HG03571 (cell line): ENCODE results near the gene PILRA.
"Not testable (repeated sequence)": the region's sequence is repeated elsewhere in the genome, so short reads cannot be mapped to it uniquely, and the experiment has no call there.

Source experiments
- ATAC-seq: cut with Tn5 transposase; IDR thresholded peaks from one replicate; pipeline ENCODE4 v1.9.1; 2021; ENCODE audit not compliant: unreplicated experiment

The PILRA gene

DNA sequence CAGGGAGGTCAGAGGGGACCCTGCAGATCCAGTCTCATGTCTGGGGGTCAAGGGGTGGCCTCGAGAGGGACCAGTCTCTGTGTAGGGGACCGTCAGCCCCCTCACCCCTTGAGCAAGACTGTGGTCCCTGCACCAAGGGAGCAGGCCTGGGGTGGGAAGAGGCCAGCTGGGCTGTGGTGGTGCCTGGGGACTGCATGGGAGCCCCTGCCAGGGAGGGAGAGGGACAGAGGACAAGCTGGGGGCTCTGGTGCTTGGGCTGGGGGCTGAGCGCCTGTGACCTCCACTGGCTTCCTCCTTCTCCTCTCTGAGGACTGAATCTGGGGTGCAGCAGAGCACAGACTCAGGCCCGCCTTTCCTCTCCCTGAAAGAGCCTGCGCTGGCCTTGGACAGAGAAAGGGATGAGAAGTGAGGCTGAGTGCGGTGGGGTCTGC lies 16.1 kb upstream of the PILRA start:
- no peak for ATAC-seq

DNA sequence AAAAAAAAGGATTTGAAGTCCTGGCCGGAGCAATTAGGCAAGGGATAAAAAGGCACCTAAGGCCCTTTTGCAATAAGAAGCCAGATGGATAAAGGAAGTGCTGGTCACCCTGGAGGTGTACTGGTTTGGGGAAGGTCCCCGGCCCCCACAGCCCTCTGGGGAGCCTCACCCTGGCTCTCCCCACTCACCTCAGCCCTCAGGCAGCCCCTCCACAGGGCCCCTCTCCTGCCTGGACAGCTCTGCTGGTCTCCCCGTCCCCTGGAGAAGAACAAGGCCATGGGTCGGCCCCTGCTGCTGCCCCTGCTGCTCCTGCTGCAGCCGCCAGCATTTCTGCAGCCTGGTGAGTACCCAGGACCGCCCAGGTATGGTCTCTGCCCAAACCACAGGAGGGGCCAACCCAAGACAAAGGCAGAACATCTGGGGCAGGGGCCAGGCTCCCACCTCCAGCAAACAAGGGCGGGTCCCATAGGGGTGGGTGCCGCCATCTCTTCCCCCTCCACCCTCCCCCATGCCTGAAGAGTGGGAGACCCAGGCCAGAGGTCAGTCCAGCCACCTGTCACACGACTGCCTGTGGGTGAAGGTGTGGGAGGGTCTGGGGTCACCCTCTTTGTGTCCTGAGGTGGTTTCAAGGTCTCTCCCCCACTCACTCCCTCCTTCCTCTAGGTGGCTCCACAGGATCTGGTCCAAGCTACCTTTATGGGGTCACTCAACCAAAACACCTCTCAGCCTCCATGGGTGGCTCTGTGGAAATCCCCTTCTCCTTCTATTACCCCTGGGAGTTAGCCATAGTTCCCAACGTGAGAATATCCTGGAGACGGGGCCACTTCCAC lies 15.0 kb upstream of the PILRA start, which contains the start of gene PILRB:
Gene PILRB (plus strand): TSS at position 91 of the 830 bp plus-strand sequence. CDS start 186 bp downstream, at position 277.
- ATAC-seq, result no peak

DNA sequence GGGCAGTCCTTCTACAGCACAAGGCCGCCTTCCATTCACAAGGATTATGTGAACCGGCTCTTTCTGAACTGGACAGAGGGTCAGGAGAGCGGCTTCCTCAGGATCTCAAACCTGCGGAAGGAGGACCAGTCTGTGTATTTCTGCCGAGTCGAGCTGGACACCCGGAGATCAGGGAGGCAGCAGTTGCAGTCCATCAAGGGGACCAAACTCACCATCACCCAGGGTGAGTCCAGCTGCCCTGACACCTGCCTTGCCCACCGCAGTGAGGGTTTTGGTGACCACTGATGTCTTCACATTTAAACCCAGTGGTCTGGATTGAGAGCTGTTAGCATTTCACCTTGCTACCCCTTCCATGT lies 14.5 kb upstream of the PILRA start:
- ATAC-seq, result no peak

DNA sequence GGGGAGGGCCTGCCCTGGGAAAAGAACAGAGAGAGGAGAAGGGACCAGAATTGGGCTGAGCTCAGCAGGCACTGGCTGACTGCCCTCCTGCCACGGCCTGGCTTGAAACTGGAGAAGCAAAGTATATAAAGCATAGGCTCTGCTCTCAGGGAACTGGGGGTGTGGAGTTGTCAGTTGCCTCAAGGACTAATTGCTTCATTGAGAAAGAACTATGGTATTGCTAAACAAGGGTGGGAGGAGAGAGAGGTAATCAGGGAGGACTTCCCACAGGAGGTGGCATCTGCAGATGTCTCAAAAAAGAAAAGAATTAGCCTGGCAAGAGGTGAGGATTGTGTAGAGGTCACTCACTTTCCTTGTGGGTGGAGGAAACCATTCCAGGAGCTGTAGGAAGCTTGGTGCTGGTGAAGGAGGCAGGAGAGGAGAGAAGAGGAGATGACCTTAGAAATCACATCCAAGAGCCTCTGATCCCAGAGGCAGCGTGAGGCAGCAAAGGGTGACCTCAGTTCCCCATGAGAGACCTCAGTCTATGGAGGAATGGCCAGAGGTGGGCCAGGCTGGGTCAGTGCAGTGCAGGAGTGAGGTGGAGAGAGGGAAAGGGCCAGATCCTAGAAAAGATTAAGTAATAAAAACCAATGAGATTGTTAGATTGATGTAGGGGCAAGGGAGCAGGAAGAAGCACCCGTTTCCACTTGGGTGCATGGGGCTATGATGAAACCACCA lies 13.0 kb upstream of the PILRA start:
- ATAC-seq, result no peak

DNA sequence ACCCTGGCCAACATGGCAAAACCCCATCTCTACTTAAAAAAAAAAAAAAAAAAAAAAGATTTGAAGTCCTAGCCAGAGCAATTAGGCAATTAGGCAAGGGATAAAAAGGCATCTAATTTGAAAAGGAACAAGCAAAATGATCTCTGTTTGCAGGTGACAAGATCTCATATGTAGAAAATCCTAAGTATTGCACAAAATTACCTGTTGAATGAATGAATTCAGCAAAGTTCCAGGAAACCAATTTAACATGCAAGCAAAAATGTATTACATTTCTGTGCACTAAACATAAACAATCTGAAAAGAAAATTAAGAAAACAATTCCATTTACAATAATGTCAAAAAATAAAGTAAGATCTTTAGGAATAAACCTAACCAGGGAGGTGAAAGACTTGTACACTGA lies 10.2 kb upstream of the PILRA start:
- ATAC-seq, result no peak

DNA sequence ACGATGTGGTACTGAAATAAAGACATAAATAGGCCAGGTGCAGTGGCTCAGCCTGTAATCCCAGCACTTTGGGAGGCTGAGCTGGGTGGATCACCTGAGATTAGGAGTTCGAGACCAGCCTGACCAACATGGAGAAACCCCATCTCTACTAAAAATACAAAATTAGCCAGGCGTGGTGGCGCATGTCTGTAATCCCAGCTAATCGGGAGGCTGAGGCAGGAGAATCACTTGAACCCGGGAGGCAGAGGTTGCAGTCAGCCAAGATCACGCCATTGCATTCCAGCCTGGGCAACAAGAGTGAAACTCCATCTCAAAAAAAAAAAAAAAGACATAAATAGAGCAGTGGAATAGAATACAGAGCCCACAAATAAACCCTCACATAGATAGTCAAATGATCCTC lies 9.5 kb upstream of the PILRA start:
- not testable (repeated sequence) for ATAC-seq

DNA sequence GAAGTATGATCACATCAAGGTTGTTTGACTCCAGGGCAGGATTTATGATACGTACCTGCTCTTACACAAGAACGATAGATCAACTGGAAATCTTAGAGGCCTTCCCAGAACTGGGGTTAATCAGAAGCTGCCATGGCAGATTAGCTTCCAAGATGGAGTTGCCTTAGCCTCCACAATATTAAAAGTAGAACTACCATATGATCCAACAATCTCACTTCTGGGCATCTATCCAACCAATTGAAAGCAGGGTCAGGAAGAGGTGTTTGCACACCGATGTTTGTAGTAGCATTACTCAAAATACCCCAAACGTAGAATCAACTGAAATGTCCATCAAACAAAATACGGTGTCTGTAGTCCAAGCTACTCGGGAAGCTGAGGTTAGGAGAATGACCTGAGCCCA lies 8.8 kb upstream of the PILRA start:
- ATAC-seq, result no peak

DNA sequence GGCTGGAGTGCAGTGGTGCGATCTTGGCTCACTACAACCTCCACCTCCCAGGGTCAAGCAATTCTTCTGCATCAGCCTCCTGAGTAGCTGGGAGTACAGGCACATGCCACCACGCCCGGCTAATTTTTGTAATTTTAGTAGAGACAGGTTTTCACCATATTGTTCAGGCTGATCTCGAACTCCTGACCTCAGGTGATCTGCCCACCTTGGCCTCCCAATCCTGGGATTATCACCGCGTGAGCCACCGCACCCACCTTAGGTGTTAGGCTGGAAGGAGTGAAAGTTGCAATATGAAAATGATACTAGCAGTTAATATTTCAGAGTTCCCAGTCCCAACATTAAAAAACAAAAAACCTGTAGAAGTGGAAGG lies 7.3 kb upstream of the PILRA start:
- ATAC-seq, result not testable (repeated sequence)

DNA sequence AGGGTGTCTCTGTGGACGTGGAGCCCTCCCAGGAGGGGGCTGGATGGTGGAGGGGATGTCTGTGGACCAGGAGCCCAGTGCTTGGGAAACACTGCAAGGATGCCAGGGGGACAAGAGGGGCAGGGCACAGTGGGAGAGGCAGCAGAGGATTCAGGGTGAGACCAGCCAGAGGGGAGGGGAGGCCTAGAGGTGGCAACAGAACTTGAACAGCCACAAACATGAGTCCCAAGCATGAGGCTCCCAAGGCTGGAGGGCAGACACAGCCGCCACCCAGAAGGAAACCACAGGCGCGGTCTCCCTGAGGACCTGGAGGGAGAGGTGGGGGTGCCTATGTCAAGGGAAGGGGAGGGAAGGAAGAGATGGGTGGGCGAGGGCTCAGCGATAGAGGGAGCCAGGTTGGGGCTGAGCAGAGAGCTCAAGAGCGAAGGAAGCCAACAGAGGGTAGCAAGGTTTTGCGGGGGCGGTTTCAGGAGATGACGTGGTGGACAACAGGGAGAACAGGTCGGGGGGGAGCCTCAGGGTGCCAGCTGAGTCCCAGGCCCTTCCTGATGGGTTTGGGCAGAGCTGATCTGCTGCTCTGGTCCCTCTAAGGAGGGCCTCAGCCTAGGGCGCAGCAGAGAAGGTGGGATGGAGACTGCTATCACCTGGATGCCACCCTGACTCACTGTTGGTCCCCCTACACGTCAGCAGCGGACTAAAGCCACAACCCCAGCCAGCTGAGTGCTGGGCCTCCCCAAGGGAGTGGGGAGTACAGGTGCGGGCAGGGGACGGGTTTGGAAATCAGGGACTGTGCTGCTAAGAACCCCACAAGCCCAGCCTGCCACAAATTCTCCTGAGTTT lies 6.7 kb upstream of the PILRA start:
- no peak for ATAC-seq

DNA sequence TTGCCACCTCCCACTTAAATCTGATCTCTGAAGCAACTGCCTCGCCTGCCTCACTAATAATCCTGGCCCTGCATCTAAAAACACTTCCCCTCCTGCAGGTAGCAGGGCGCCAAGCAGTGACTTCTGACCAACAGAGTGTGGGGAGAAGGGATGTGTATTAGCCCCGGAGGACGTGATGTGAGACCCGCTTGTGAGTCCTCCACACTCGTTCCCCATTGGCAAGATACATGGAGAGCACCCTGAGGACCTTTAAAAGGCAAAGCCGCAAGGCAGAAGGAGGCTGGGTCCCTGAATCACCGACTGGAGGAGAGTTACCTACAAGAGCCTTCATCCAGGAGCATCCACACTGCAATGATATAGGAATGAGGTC lies 6.1 kb upstream of the PILRA start:
- ATAC-seq, result no peak

DNA sequence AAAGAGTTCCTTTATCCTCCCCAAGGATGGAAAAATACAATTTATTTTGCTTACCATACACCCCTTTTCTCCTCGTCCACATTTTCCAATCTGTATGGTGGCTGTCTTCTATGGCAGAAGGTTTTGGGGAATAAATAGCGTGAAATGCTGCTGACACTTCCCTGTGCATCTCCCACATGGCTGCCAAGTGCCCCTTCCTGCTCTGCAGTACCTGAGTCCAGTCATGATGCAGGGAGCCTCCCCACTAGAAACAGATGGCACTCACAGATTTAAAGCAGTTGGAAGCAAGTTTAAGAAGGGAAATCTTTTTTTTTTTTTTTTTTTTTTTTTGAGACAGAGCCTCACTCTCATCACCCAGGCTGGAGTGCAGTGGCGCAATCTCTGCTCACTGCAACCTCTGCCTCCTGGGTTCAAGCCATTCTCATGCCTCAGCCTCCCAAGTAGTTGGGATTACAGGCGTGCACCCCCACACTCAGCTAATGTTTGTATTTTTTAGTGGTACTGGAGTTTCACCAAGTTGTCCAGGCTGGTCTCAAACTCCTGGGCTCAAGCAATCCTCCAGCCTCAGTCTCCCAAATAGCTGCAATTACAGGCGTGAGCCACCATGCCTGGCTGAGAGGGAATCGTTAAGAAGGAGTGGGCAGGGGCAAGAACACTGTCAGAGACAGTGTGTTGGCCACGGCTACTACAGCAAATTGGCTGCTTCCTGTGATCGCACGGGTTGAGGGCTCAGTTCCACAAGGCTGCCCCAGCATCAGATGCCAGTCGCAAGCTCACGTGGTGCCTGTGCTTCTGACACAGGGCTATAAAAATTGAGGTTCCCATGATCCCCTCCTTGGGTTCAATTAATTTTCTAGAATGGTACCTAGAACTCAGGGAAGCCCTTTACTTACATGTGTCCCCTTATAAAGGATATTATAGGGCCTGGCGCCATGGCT lies 5.3 kb upstream of the PILRA start:
- no peak for ATAC-seq

DNA sequence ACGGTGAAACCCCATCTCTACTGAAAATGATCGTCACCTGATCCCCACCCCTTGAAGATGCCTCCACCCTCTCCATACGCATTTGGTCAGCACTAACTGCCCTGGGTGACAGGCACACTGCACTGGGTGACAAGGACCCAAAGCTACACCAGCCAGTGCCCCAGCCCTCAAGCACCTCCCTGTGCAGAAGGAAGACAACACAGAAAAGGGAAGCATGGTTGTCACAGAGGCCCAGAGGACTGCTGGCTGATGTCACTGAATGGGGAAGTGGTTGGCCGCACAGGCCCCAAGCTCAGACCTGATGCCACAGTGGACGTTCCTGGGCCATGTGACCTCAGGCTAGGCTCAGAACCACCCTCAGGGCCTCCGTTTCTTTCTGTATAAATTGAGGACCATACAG lies 4.2 kb upstream of the PILRA start:
- peak; percentile 50 for ATAC-seq

DNA sequence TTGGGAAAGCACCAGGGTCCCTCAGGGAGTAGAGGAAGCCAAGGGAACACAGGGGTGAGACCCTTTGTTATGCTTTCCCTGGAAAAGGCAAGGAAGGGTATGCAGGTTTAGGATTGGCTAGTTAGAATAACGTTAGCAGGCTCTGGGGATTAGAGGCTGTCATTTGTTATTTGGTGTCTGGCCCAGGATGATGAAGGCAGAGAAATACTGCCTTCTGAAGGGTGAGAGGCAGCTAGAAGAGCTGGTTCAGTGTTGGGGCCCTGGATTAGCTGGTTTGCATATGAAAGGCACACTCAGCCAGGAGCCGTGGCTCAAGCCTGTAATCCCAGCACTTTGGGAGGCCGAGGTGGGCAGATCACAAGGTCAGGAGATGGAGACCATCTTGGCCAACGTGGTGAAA lies 3.0 kb upstream of the PILRA start:
- no peak for ATAC-seq

DNA sequence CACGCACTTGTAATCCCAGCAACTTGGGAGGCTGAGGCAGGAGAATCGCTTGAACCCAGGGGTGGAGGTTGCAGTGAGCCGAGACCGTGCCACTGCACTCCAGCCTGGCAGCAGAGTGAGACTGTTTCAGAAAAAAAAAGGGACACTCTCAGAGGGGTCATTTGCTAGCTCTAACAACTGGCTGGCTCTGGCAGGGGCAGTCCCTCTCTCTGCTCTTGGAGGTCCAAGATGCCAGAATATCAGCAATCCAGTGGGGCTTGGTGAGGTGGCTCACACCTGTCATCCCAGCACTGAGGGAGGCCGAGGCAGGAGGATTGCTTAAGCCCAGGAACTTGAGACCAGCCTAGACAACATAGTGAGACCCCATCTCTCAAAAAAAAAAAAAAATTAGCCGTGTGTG lies 2.5 kb upstream of the PILRA start:
- no peak for ATAC-seq

DNA sequence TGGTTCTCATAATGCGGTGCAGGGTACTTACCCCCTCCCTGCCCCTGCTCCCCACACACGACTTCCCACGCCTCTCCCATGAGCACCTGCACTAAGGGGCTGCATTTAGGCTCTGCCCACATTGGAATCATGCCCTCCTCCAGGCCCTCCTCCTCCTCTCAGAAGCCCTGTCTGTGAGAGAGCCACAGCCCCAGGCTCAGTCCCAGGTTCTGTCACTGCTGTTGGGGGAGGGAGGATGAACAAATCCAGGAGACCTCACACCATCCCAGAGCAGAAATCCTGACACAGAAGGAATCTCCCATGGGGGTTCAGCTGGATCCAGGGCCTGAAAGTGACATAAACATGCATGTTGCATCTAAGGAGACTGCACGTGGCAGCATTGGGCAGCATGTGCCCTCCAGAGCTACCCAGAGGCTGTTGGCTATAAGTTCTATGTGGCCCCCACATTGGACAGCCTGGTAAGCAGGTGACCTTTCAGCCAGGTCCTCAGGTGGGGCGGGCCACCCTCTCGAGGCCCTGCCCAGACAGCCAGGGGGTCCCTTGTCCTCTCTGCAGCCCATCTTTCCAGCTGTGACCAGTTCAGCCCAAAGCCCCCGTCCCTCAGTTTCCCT lies 1.6 kb upstream of the PILRA start:
- no peak for ATAC-seq

DNA sequence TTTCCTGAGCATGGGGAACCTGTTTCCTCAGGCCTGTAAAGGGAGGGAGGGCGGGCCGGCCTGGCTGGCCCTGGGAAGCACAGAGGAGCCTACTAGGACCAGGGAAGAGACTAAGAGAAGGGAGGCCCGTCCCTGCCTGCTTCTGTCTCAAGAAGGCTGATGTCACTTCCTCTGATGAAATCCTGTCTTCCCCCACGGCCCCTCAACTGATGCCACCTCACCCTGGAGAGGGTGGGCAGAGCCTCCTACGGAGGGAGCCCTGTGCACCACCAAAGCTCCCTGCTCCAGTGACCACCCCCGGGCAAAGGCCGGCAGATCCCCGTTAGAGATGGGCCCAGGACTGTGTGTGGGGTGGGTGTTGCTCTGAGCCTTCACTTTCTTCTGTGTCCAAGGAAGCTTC lies 1.0 kb upstream of the PILRA start:
- ATAC-seq, result no peak

DNA sequence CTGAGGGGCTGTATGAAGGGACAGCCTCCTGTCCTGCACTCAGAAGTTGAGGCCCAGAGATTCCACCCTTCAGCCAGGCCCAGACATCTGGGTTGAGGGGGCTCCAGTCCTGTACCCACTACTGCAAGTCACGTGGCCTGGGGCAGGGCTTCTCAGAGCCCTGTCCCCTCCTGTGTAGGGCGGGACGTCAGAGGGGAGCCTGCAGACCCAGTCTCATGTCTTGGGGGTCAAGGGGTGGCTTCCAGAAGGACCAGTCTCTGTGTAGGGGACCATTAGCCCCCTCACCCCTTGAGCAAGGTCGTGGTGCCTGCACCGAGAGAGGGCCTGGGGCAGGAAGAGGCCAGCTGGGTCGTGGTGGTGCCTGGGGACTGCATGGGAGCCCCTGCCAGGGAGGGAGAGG lies 593 bp upstream of the PILRA start:
- no peak for ATAC-seq

DNA sequence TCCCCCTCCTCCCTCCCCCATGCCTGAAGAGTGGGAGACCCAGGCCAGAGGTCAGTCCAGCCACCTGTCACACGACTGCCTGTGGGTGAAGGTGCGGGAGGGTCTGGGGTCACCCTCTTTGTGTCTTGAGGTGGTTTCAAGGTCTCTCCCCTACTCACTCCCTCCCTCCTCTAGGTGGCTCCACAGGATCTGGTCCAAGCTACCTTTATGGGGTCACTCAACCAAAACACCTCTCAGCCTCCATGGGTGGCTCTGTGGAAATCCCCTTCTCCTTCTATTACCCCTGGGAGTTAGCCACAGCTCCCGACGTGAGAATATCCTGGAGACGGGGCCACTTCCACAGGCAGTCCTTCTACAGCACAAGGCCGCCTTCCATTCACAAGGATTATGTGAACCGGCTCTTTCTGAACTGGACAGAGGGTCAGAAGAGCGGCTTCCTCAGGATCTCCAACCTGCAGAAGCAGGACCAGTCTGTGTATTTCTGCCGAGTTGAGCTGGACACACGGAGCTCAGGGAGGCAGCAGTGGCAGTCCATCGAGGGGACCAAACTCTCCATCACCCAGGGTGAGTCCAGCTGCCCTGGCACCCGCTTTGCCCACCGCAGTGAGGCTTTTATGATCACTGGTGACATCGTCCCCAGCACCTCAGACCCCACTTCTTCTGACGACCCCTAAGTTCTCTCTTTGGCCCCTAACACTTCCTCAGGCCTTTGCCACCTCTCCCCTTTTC lies 747 bp downstream of the PILRA start:
- not testable (repeated sequence) for ATAC-seq

DNA sequence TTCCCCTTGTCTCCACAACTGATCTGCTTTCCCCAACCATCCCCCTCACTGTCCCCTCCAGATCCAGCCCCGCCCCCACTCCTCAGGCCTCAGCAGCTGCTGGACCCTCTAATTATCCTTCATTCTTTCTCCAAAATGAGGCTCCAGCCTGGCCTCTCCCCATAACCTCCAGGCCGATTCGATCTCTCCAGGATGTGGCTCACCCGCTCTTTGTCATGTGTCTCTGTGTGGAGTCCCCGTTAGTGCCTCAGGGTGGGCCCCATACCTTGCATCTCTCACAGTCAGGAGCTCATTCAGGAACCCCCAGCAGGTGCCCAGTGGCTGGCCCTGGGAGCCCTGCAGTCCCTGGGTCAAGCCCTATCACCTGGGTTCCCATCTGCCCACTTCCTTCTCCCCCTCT lies 1.3 kb downstream of the PILRA start:
- ATAC-seq, result no peak

DNA sequence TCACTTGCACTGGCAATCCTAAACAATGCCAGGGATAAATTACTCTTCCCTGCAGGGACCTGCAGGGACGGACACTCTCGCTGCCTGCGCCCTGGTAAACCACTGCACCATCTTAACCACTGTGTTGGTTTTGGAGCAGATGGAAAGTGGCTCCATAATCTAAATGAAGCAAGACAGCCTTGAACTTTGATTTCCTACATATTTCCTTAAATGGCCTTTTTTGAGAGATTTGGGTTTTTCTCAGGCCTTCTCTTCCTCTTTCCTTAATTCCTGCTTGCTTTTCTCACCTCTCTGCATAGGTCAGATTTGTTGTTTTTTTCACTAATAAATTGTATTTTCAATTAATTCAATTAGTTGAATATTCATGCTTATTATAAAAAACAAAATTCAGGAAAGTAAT lies 2.8 kb downstream of the PILRA start:
- no peak for ATAC-seq
